GM12874 (cell line): ENCODE measurements around the gene PRPF31.

Source experiments
- TF ChIP-seq, protein P1 (sequence below): IDR thresholded peaks from 2 replicates; pipeline ENCODE4 v1.5.1; 2011; ENCODE audit warnings: low read depth, mild to moderate bottlenecking, control low read depth, low read length, moderate library complexity; ENCODE audit not compliant: insufficient read depth

PRPF31 gene

DNA sequence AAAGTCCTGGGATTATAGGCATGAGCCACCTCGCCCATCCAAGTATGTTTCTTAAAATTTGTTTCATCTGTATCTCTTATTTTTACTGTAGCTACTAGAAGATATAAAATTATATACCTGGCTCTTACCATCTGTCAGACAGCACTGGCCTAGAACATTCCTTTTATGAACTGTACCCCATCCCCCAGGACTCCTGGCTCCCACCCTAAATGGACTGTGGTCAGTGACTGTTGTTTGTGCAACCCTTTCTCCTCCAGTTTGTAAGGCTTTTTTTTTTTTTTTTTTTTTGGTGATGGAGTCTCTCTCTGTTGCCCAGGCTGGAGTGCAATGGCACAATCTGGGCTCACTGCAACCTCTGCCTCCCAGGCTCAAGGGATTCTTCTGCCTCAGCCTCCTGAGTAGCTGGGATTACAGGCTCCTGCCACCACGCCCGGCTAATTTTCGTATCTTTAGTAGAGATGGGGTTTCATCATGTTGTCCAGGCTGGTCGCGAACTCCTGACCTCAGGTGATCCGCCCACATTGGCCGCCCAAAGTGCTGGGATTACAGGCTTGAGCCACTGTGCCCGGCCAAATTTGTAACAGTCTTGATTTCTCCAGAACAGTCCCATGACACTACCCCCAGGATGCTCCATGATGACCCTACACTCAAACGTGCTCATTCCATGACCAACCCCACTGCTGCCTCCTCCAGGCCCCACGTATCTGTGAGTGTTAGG is 10.4 kb upstream of the PRPF31 start:
- TF ChIP-seq, protein P1, sequence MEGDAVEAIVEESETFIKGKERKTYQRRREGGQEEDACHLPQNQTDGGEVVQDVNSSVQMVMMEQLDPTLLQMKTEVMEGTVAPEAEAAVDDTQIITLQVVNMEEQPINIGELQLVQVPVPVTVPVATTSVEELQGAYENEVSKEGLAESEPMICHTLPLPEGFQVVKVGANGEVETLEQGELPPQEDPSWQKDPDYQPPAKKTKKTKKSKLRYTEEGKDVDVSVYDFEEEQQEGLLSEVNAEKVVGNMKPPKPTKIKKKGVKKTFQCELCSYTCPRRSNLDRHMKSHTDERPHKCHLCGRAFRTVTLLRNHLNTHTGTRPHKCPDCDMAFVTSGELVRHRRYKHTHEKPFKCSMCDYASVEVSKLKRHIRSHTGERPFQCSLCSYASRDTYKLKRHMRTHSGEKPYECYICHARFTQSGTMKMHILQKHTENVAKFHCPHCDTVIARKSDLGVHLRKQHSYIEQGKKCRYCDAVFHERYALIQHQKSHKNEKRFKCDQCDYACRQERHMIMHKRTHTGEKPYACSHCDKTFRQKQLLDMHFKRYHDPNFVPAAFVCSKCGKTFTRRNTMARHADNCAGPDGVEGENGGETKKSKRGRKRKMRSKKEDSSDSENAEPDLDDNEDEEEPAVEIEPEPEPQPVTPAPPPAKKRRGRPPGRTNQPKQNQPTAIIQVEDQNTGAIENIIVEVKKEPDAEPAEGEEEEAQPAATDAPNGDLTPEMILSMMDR = no peak

DNA sequence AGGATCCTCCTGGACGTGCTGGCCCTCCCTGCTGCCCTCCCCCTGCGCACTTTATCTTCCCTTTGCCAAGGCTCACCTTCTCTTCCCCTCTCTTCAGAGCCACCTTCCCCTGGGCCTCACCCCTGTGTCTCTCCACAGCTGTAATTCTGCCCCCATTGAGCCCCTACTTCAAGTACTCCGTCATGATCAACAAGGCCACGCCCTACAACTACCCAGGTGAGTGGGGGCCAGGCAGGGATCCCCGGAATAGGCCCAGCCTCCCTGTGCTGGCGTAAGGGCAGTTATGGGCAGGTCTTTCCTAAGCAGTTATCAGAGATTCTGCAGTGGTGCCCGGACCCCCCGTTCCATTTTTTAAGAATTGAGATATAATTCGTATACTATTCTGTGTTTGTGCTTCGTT is 9.8 kb upstream of the PRPF31 start:
- TF ChIP-seq, protein P1 = no peak

DNA sequence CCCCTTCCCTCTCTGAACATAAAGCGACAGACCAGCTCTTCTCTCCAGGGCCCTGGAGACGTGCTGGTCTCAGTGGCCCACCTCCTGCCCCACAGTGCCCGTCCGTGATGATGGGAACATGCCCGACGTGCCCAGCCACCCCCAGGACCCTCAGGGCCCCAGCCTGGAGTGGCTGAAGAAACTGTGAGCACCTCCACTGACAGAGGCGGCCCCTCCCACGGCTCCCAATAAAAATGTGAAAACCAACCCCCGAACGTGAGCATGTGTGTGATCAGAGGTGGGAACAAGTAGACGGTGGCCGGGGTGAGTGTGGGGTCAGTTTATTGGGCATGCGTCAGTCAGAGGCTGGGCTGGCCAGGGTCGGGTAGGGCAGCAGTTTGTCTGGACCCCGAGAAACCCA is 8.8 kb upstream of the PRPF31 start:
- TF ChIP-seq, protein P1 = no peak

DNA sequence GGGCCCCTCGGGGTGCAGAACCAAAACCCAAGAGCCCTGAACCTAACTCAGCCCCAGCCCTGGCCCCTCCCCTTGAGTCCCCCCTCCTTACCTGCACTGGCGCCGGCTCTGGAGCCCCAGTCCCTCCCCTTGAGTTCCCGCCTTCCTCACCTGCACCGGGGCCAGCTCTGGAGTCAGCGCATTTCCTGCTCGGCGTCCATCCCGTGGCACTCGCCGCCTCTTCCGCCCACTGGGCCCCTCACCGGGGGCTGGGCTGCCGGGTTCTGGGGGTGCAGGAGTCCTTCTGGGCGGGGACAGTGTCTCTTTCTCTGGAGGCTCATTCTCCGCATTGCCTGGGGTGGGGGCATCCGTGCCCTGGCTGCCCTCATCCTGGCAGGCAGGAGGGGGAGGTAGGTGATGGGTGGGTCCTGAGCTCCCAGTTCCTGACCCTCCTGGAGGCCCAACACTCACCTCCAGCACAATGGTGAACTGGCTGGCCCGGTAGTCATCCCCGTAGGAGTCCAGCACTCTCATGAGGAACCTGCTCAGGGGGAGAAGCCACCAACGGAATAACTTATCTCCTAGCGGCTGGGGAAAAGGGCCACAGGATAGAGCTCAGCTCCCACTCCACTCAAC is 7.6 kb upstream of the PRPF31 start:
- TF ChIP-seq, protein P1 = no peak

DNA sequence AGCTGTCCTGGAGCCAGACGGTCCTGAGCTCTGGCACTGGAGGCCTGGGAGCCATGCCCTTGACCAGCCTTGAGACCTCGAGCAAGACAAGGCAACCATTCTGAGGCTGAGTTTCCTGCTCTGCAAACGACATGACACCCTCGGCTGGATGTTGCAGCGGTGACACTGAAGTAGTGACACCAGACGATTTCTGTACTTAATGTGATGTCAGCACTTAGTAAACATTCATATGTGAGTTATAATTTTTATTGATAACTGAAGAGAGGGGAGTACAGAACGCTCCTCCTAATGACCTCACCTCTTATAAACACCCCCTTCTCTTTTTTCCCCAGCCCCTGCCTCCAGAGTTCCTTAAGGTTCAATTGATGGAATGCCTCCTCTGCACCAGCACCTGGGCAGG is 7.1 kb upstream of the PRPF31 start:
- TF ChIP-seq, protein P1 = no peak

DNA sequence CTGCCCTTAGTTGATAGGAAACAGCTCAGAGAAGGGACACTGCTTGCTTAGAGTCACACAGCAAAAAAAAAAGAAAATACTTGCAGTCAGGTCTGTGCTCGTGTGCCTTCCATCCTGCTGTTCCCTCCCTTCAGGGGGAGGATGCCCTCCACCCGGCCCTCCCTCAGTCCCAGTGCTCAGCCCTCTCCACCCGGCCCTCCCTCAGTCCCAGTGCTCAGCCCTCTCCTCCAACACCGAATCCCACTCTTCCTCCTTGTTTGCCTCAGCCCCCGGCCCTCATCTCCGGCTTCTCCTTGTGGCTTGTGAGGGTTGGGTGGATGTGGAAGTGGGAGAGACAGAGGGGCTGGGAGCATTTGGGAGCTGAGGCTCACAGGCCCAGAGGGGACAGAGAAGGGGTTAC is 5.9 kb upstream of the PRPF31 start:
- TF ChIP-seq, protein P1 = no peak

DNA sequence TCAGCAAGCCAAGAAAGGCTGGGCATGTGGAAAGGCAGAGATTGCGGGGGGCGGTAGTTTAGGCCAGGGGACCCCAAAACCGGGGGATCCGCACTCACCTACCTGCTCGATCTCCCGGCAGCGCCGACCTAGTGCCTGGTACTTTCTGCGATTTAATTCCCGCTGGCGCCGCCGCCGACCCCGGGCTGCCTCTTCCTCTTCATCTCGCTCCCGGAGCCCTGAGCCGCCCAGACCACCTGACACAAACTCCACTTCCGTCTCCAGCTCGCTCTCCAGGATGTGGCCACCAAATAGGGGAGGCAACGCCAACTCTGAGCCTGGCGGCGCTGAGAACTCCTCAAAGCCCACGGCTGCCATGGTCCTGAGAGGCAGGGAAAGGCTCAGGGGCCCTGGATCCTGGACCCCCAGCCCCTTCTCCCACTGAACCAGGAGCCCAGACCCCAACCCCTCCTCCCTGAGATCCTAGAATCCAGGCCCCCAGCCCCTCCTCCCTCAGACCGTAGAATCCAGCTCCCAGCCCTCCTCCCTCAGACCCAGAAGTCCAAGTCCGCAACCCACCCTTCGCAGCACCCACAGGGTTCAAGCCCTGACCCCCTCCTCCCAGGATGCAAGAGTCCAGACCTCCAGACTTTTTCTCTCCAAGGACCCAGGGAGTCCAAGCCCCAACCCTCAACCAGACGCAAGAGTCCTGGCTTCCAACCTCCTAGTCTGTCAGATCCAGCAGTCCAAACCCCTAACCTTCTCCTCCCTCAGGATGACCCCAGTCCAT is 1.0 kb upstream of the PRPF31 start:
- TF ChIP-seq, protein P1 = no peak
